H1 (cell line): Measurements from ENCODE around the gene KATNAL2. TPM values are rescaled to one million over a fixed set of nuclear protein-coding genes. Genes with fewer than 3 reads are reported as not detected.

Experiments
- CTCF ChIA-PET: fragments of 300-600 bp; sonication (Branson Sonifier 250); formaldehyde crosslinking; loops from one replicate; lab custom pipeline; 2021; ENCODE audit not compliant: partially characterized antibody; lab: Charles Lee
- POLR2A ChIA-PET: fragments of 300-600 bp; sonication (Branson Sonifier 250); formaldehyde crosslinking; loops from one replicate; lab custom pipeline; 2021; ENCODE audit warnings: inconsistent platforms; ENCODE audit not compliant: partially characterized antibody; lab: Charles Lee
- DNase-seq, 2 experiments: peaks; one replicate each; pipeline versions ENCODE4 v3.0.0 to v3.0.0-alpha.2; 2010 to 2022; ENCODE audit warnings: low spot score in 2 of 2, low read depth in 1 of 2, mixed read lengths in 1 of 2
- FAIRE-seq: peaks from 2 replicates; lab custom pipeline; 2011; peaks lifted over from hg19 to GRCh38; lab: Jason Lieb, UNC
- H2AFZ ChIP-seq: 2 replicates; pipeline ENCODE4 v1.8.1; 2012; ENCODE audit warnings: low read length, inconsistent platforms
- H2AK5ac ChIP-seq: 2 replicates; pipeline ENCODE4 v1.6.1; 2013; ENCODE audit warnings: low read depth, low read length
- H2BK120ac ChIP-seq: replicated peaks from 2 replicates; pipeline ENCODE3; 2013; ENCODE audit warnings: low read depth, low read length, inconsistent platforms
- H2BK12ac ChIP-seq: 2 replicates; pipeline ENCODE4 v1.6.1; 2013; ENCODE audit warnings: low read depth, low read length
- H2BK15ac ChIP-seq: 2 replicates; pipeline ENCODE4 v1.6.1; 2013; ENCODE audit warnings: low read length
- H2BK20ac ChIP-seq: 2 replicates; pipeline ENCODE4 v1.6.1; 2013; ENCODE audit warnings: low read length
- H2BK5ac ChIP-seq: 2 replicates; pipeline ENCODE4 v1.6.1; 2013; ENCODE audit warnings: low read depth, low read length
- H3K14ac ChIP-seq: 2 replicates; pipeline ENCODE4 v1.6.1; 2013; ENCODE audit warnings: inconsistent platforms; ENCODE audit not compliant: insufficient read length
- H3K18ac ChIP-seq: 2 replicates; pipeline ENCODE4 v1.6.1; 2013; ENCODE audit warnings: low read length; ENCODE audit errors: extremely low read depth
- H3K23ac ChIP-seq: 2 replicates; pipeline ENCODE4 v1.6.1; 2013; ENCODE audit warnings: inconsistent platforms; ENCODE audit not compliant: insufficient read length
- H3K23me2 ChIP-seq: 2 replicates; pipeline ENCODE4 v1.6.1; 2013; ENCODE audit warnings: low read depth, low read length
- H3K27ac ChIP-seq: 2 replicates; pipeline ENCODE4 v1.6.1; 2011; ENCODE audit warnings: low read depth, low read length, inconsistent platforms
- H3K27me3 ChIP-seq, 4 experiments: replicated peaks in 1 of 4; 1 replicate in 1 of 4; 2 replicates in 3 of 4; pipeline versions ENCODE4 v1.6.1 to v1.8.1; 2011 to 2013; ENCODE audit warnings: low read length in 3 of 4, mild to moderate bottlenecking in 3 of 4, inconsistent platforms in 2 of 4, mixed read lengths in 2 of 4, moderate library complexity in 1 of 4; ENCODE audit not compliant: control insufficient read depth in 3 of 4, insufficient read depth in 3 of 4; ENCODE audit errors: extremely low read depth in 1 of 4
- H3K36me3 ChIP-seq, 4 experiments: 2 replicates each; pipeline versions ENCODE4 v1.6.1 to v1.8.1; 2011 to 2013; ENCODE audit warnings: mild to moderate bottlenecking in 4 of 4, low read length in 3 of 4, moderate library complexity in 2 of 4, control low read depth in 1 of 4, inconsistent platforms in 1 of 4; ENCODE audit not compliant: insufficient read depth in 4 of 4, control insufficient read depth in 2 of 4
- H3K4ac ChIP-seq: replicated peaks from 2 replicates; pipeline ENCODE3; 2013; ENCODE audit warnings: low read length, low read depth, mixed read lengths, inconsistent platforms; ENCODE audit not compliant: insufficient read length
- H3K4me1 ChIP-seq, 4 experiments: replicated peaks in 1 of 4; 1 replicate in 1 of 4; 2 replicates in 3 of 4; pipeline versions ENCODE4 v1.6.1 to v1.8.1; 2011 to 2013; ENCODE audit warnings: low read length in 3 of 4, inconsistent platforms in 2 of 4, mixed read lengths in 1 of 4; ENCODE audit not compliant: insufficient read depth in 4 of 4, control insufficient read depth in 3 of 4
- H3K4me2 ChIP-seq, 2 experiments: 2 replicates each; pipeline versions ENCODE4 v1.6.1 to v1.8.1; 2011 to 2013; ENCODE audit warnings: low read depth in 2 of 2, low read length in 2 of 2, control low read depth in 1 of 2, inconsistent platforms in 1 of 2, mild to moderate bottlenecking in 1 of 2; ENCODE audit not compliant: insufficient read depth in 1 of 2
- H3K4me3 ChIP-seq, 4 experiments: fragments of 200-600, 300-600 bp in 1 of 4; sonication (generic), shearing (Covaris generic), sonication (Bioruptor Twin) in 1 of 4; 2 replicates each; pipeline versions ENCODE4 v1.5.1 to v1.8.1; 2011 to 2016; ENCODE audit warnings: low read length in 4 of 4, low read depth in 3 of 4, control low read depth in 2 of 4, inconsistent platforms in 2 of 4, mild to moderate bottlenecking in 2 of 4, mixed read lengths in 1 of 4, moderate library complexity in 1 of 4; ENCODE audit not compliant: insufficient read depth in 2 of 4; ENCODE audit errors: extremely low read depth in 1 of 4
- H3K56ac ChIP-seq: replicated peaks from 2 replicates; pipeline ENCODE3; 2013; ENCODE audit warnings: low read depth, mild to moderate bottlenecking, mixed read lengths, low read length, inconsistent platforms; ENCODE audit not compliant: insufficient read length
- H3K79me1 ChIP-seq: 2 replicates; pipeline ENCODE4 v1.6.1; 2013; ENCODE audit warnings: low read depth, low read length, control low read depth
- H3K79me2 ChIP-seq, 2 experiments: 2 replicates each; pipeline versions ENCODE4 v1.6.1 to v1.8.1; 2012 to 2013; ENCODE audit warnings: low read length in 2 of 2, mild to moderate bottlenecking in 2 of 2, inconsistent platforms in 1 of 2; ENCODE audit not compliant: insufficient read depth in 2 of 2, control insufficient read depth in 1 of 2
- H3K9ac ChIP-seq, 4 experiments: replicated peaks in 1 of 4; 1 replicate in 1 of 4; 2 replicates in 3 of 4; pipeline versions ENCODE4 v1.6.1 to v1.8.1; 2011 to 2013; ENCODE audit warnings: low read depth in 3 of 4, low read length in 3 of 4, control low read depth in 2 of 4, mild to moderate bottlenecking in 2 of 4, moderate library complexity in 2 of 4, inconsistent platforms in 1 of 4; ENCODE audit errors: extremely low read depth in 1 of 4
- H3K9me3 ChIP-seq, 2 experiments: 2 replicates each; pipeline versions ENCODE4 v1.6.1 to v1.8.1; 2012 to 2013; ENCODE audit warnings: mild to moderate bottlenecking in 2 of 2, moderate library complexity in 2 of 2, control low read depth in 1 of 2, inconsistent platforms in 1 of 2, low read depth in 1 of 2, low read length in 1 of 2, mixed read lengths in 1 of 2; ENCODE audit not compliant: insufficient read depth in 2 of 2
- H4K20me1 ChIP-seq, 2 experiments: replicated peaks in 1 of 2; 2 replicates each; pipeline versions ENCODE3 to v1.8.1; 2011 to 2013; ENCODE audit warnings: inconsistent platforms in 2 of 2, low read length in 2 of 2, mild to moderate bottlenecking in 1 of 2; ENCODE audit not compliant: insufficient read depth in 2 of 2, control insufficient read depth in 1 of 2
- H4K5ac ChIP-seq: 2 replicates; pipeline ENCODE4 v1.6.1; 2013; ENCODE audit warnings: low read length, low read depth, mixed read lengths, inconsistent platforms; ENCODE audit not compliant: insufficient read length
- H4K8ac ChIP-seq: 2 replicates; pipeline ENCODE4 v1.8.0; 2013; ENCODE audit warnings: mild to moderate bottlenecking, moderate library complexity, low read length, inconsistent platforms; ENCODE audit not compliant: insufficient read depth; ENCODE audit errors: extremely low read depth
- H4K91ac ChIP-seq: replicated peaks from 2 replicates; pipeline ENCODE3; 2013; ENCODE audit warnings: low read length, mixed read lengths, inconsistent platforms; ENCODE audit not compliant: insufficient read length
- CEBPB ChIP-seq: IDR thresholded peaks from 2 replicates; pipeline ENCODE4 v1.6.1; 2012; ENCODE audit warnings: low read depth, low read length
- CTBP2 ChIP-seq: IDR thresholded peaks from 2 replicates; pipeline ENCODE4 v1.7.0; 2011; ENCODE audit warnings: borderline replicate concordance, mild to moderate bottlenecking, moderate library complexity, mixed read lengths, low read length; ENCODE audit not compliant: insufficient read depth, insufficient read length
- EGR1 ChIP-seq: IDR thresholded peaks from 2 replicates; pipeline ENCODE4 v1.6.1; 2011; ENCODE audit warnings: low read depth, low read length, borderline replicate concordance
- EP300 ChIP-seq, 2 experiments: IDR thresholded peaks; 1 replicate in 1 of 2; 2 replicates in 1 of 2; pipeline ENCODE4 v1.6.1; 2011 to 2012; ENCODE audit warnings: low read depth in 2 of 2, low read length in 2 of 2, mild to moderate bottlenecking in 2 of 2, borderline replicate concordance in 1 of 2, inconsistent platforms in 1 of 2, moderate library complexity in 1 of 2
- GTF2F1 ChIP-seq: IDR thresholded peaks from 2 replicates; pipeline ENCODE4 v1.6.1; 2012; ENCODE audit warnings: low read depth, low read length, improper control_type of control experiment, borderline replicate concordance
- HDAC2 ChIP-seq, 2 experiments: fragments of 300-600 bp in 1 of 2; sonication (generic) in 1 of 2; IDR thresholded peaks; 2 replicates each; pipeline ENCODE4 v1.6.1; 2011 to 2012; ENCODE audit warnings: low read depth in 2 of 2, low read length in 2 of 2, mild to moderate bottlenecking in 2 of 2, moderate library complexity in 2 of 2, borderline replicate concordance in 1 of 2, inconsistent platforms in 1 of 2
- POLR2A ChIP-seq, 2 experiments: IDR thresholded peaks; 1 replicate in 1 of 2; 2 replicates in 1 of 2; pipeline ENCODE4 v1.6.1; 2011; ENCODE audit warnings: low read depth in 2 of 2, low read length in 2 of 2, mild to moderate bottlenecking in 2 of 2; ENCODE audit errors: control extremely low read depth in 1 of 2
- SIN3A ChIP-seq, 2 experiments: IDR thresholded peaks in 1 of 2; conservative IDR thresholded peaks in 1 of 2; 2 replicates each; pipeline ENCODE4 v1.6.1; 2011 to 2012; ENCODE audit warnings: low read length in 2 of 2, improper control_type of control experiment in 1 of 2, low read depth in 1 of 2, mild to moderate bottlenecking in 1 of 2
- SP4 ChIP-seq: IDR thresholded peaks from 2 replicates; pipeline ENCODE4 v1.6.1; 2012; ENCODE audit warnings: low read length, inconsistent platforms
- TEAD4 ChIP-seq: IDR thresholded peaks from 2 replicates; pipeline ENCODE4 v1.6.1; 2012; ENCODE audit warnings: low read depth, low read length, inconsistent platforms, mixed read lengths
- ZNF274 ChIP-seq: IDR thresholded peaks from 2 replicates; pipeline ENCODE4 v1.7.0; 2012; ENCODE audit warnings: low read length, borderline replicate concordance; ENCODE audit errors: extremely low read depth
- WGBS, 2 experiments: shearing (Covaris generic) in 1 of 2; methylation state at CpG; one replicate each; pipeline versions ENCODE4 v1.1.6 to v1.1.7; 2013 to 2015; ENCODE audit warnings: low lambda C conversion rate in 2 of 2, mixed read lengths in 2 of 2, inconsistent platforms in 1 of 2, low coverage in 1 of 2, missing lambda C conversion rate in 1 of 2; ENCODE audit not compliant: insufficient replicate concordance in 2 of 2, insufficient coverage in 1 of 2, insufficient read length in 1 of 2; ENCODE audit errors: extremely low coverage in 1 of 2, missing lambda C conversion rate in 1 of 2; 5-methylcytosine and 5-hydroxymethylcytosine counted together
- polyA plus RNA-seq, 7 experiments: library from polyadenylated mRNA; depleted of rRNA in 3 of 7; stranded (reverse) in 5 of 7; unstranded in 2 of 7; fragments of >200 nt in 5 of 7; fragments of 200-250 nt in 2 of 7; gene quantifications; 1 replicate in 5 of 7; 2 replicates in 1 of 7; 4 replicates in 1 of 7; pipeline versions ENCODE4 v1.2.1 to v1.2.3, GENCODE V29; 2011 to 2013; ENCODE audit warnings: missing spikeins in 2 of 7, mixed read lengths in 2 of 7
- total RNA-seq: library from RNA; stranded (reverse); fragmentation: NEBNext Ultra II Directional; extraction: Animal tissue kit (Norgen Biotek cat#: 25700); gene quantifications from 2 replicates; pipeline ENCODE4 v1.2.1, GENCODE V29; 2021
- TF ChIP-seq, protein P1 (sequence below): IDR thresholded peaks from 2 replicates; pipeline ENCODE4 v1.6.1; 2012; ENCODE audit warnings: inconsistent platforms
- TF ChIP-seq, protein P2 (sequence below): IDR thresholded peaks from 2 replicates; pipeline ENCODE4 v1.6.1; 2011; ENCODE audit warnings: low read depth, mild to moderate bottlenecking, low read length; ENCODE audit not compliant: insufficient read depth

The KATNAL2 gene
- total and polyA plus RNA-seq, 2 of the 8 experiments (the other 6 are each of a cell fraction or from before 2014, with no cell fraction given): 10.0 to 15.2 TPM

DNA sequence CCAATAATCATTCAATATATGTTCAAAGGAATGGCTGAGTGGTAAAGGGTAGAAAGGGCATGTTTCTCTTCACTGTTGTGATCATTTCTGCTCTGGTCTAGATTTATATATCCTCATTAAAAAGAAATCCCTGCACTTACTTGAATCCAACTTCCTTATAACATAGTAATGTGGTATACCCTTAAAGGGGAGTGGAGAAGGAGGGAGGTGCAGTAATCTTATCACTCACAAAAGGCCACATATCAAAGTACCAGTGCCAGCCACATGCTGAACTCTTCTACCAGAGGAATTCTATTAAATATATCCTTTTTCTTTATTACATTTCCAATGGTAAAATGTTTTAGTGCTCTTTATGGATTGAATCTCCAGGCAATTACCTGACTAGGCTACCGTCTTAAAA lies 3.3 kb downstream of the KATNAL2 start:
- H3K27me3 ChIP-seq: no peaks in the 10 kb centered on the region
- H2BK12ac ChIP-seq: no peak overlapping the region
- H2BK120ac ChIP-seq: no peak overlapping the region
- no peak overlapping the region for H2AK5ac ChIP-seq
- H3K56ac ChIP-seq: no peak overlapping the region
- H3K4ac ChIP-seq: no peak overlapping the region
- peaks cover 8% of the 10 kb centered on the region; the same call in 1 of the 2 replicates for H3K23me2 ChIP-seq
- H3K79me2 ChIP-seq: peaks cover 0 to 12% of the 10 kb centered on the region in 2 experiments; a peak in 3 of 4 replicates
- no peak overlapping the region for H4K8ac ChIP-seq
- H2BK20ac ChIP-seq: no peak overlapping the region
- H3K4me1 ChIP-seq: peaks cover 0 to 5% (median under 1%) of the 10 kb centered on the region in 4 experiments; a peak in 4 of 7 replicates
- no peak overlapping the region for H3K23ac ChIP-seq
- POLR2A ChIA-PET: no interaction called here
- DNase-seq (no peak), FAIRE-seq (no peak)
- no peak overlapping the region for H2AFZ ChIP-seq
- CTCF ChIA-PET: interaction anchor here (0.8 kb wide), 1 partner anchor 50 kb away, joined by 3 read pairs; no protein-coding TSS in a partner anchor
- 89% methylated on average over 1 of the region's 1 CpG; no CpG with 5 or more reads in 1 of the 2 experiments for WGBS, 2 experiments
- H3K4me2 ChIP-seq: no peak overlapping the region
- no peak overlapping the region for H2BK15ac ChIP-seq
- H3K18ac ChIP-seq: no peak overlapping the region
- H3K14ac ChIP-seq: no peak overlapping the region
- H3K27ac ChIP-seq: no peak overlapping the region
- H4K5ac ChIP-seq: no peak overlapping the region
- H4K20me1 ChIP-seq: no peaks in the 10 kb centered on the region
- H3K36me3 ChIP-seq: no peaks in the 10 kb centered on the region
- H3K9me3 ChIP-seq: no peaks in the 10 kb centered on the region
- no peak overlapping the region for H4K91ac ChIP-seq
- H3K4me3 ChIP-seq: no peak overlapping the region
- no peaks in the 10 kb centered on the region for H3K79me1 ChIP-seq
- no peak overlapping the region for H3K9ac ChIP-seq
- H2BK5ac ChIP-seq: no peak overlapping the region
- TF ChIP-seq SIN3A (conservative IDR thresholded peaks at IDR 0.05 in 1 of 2, IDR thresholded peaks at IDR 0.05 in 1 of 2; ENCODE audit: low read depth in 1 of 2, low read length in 2 of 2): no peak
- no peak for TF ChIP-seq ZNF274
- TF ChIP-seq GTF2F1: no peak
- TF ChIP-seq EP300 (IDR thresholded peaks at IDR 0.05; ENCODE audit: borderline replicate concordance in 1 of 2, low read depth in 2 of 2, low read length in 2 of 2): no peak
- TF ChIP-seq TEAD4: no peak
- no peak for TF ChIP-seq CTBP2
- TF ChIP-seq, protein P1, sequence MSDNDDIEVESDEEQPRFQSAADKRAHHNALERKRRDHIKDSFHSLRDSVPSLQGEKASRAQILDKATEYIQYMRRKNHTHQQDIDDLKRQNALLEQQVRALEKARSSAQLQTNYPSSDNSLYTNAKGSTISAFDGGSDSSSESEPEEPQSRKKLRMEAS: no peak
- TF ChIP-seq CEBPB: no peak
- no peak for TF ChIP-seq EGR1
- TF ChIP-seq SP4: no peak
- TF ChIP-seq HDAC2 (IDR thresholded peaks at IDR 0.05; ENCODE audit: borderline replicate concordance in 1 of 2, low read depth in 2 of 2, low read length in 2 of 2): no peak
- TF ChIP-seq, protein P2, sequence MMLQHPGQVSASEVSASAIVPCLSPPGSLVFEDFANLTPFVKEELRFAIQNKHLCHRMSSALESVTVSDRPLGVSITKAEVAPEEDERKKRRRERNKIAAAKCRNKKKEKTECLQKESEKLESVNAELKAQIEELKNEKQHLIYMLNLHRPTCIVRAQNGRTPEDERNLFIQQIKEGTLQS: no peak
- TF ChIP-seq POLR2A (IDR thresholded peaks at IDR 0.05; ENCODE audit: control extremely low read depth in 1 of 2, low read depth in 2 of 2, low read length in 2 of 2): no peak
